Heart right ventricle (tissue), 16 donors: ENCODE data around the gene KREMEN1. TPM values are rescaled to one million over a fixed set of nuclear protein-coding genes. Genes with fewer than 3 reads are reported as not detected.

ENCODE experiments used
- ATAC-seq, 8 donors: fragments of 200-7000 bp; cut with Tn5 transposase; one replicate each; pipeline ENCODE4 v1.9.1; 2020; ENCODE audit warnings: mild to moderate bottlenecking in 8 of 8, moderate library complexity in 8 of 8, moderate number of reproducible peaks in 1 of 8
- DNase-seq, 2 donors: peaks; one replicate each; pipeline ENCODE4 v3.0.0-alpha.2; 2020
- H3K27ac ChIP-seq, 10 donors: fragments of 200-600 bp; sonication (generic) in 2 of 10; one replicate each; pipeline versions ENCODE4 v1.5.0 to v1.8.0; 2020 to 2022; ENCODE audit warnings: mild to moderate bottlenecking in 3 of 10
- H3K27me3 ChIP-seq, 7 donors: fragments of 200-600 bp; one replicate each; pipeline ENCODE4 v1.8.0; 2021 to 2022; ENCODE audit warnings: mild to moderate bottlenecking in 2 of 7
- H3K36me3 ChIP-seq, 9 donors: fragments of 200-600 bp; sonication (generic) in 1 of 9; one replicate each; pipeline versions ENCODE4 v1.5.0 to v1.8.0; 2020 to 2022; ENCODE audit warnings: mild to moderate bottlenecking in 2 of 9
- H3K4me1 ChIP-seq, 9 donors: fragments of 200-600 bp; sonication (generic) in 1 of 9; one replicate each; pipeline versions ENCODE4 v1.5.0 to v1.8.0; 2020 to 2022; ENCODE audit warnings: mild to moderate bottlenecking in 4 of 9
- H3K4me3 ChIP-seq, 10 donors: fragments of 200-600 bp; sonication (generic) in 2 of 10; one replicate each; pipeline versions ENCODE4 v1.5.0 to v1.8.0; 2020 to 2022; ENCODE audit warnings: mild to moderate bottlenecking in 7 of 10, moderate library complexity in 2 of 10
- H3K9me3 ChIP-seq, 11 donors: fragments of 200-600 bp in 10 of 11; sonication (generic) in 2 of 11; one replicate each; pipeline versions ENCODE4 v1.5.0 to v1.8.0; 2013 to 2022; ENCODE audit warnings: mild to moderate bottlenecking in 2 of 11, control low read depth in 1 of 11, moderate library complexity in 1 of 11
- CTCF ChIP-seq, 9 donors: fragments of 200-600 bp; sonication (generic) in 2 of 9; IDR thresholded peaks; one replicate each; pipeline versions ENCODE4 v1.5.0 to v1.8.0; 2021 to 2022; ENCODE audit warnings: antibody characterized with exemption in 9 of 9, mild to moderate bottlenecking in 5 of 9, moderate library complexity in 1 of 9
- WGBS, 2 donors: extraction: QIAGEN DNeasy Blood & Tissue Kit; methylation state at CpG; one replicate each; pipeline ENCODE4 v1.1.7; 2013; ENCODE audit warnings: inconsistent platforms in 1 of 2; 5-methylcytosine and 5-hydroxymethylcytosine counted together
- intact Hi-C, 10 donors: fragments of 100-400 bp; cut with DNase I; formaldehyde crosslinking; loops; one replicate each; pipeline versions ENCODE4 v1.11.1 to v1.14.2; 2022
- polyA plus RNA-seq, 2 donors: library from polyadenylated mRNA; stranded (reverse); fragments of 200-250 nt; gene quantifications; one replicate each; pipeline ENCODE4 v1.2.3, GENCODE V29; 2013
- total RNA-seq, 10 donors: library from RNA; stranded (reverse); fragmentation: NEBNext Ultra II Directional in 3 of 10; extraction: Animal tissue kit (Norgen Biotek cat#: 25700) in 3 of 10; gene quantifications; one replicate each; pipeline versions ENCODE4 v1.2.1 to v1.2.4, GENCODE V29; 2021 to 2023
- donor health status: Arrhythmogenic right ventricular cardiomyopathy.
- donor health status: ischemic (EF 13 %, LVEDD 7.1; RV severe dilation, severe dysfunction).
- donor health status: healthy with polysubstance abuse.
- donor health status: DM: no; HTN: yes; CAD: no.
- donor health status: DM: no; HTN: no; CAD: no.
- donor health status: ischemic (EF 25% LVEDD 6.9; RV normal size, moderate dysfunction).
- donor health status: ischemic (EF 25% LVEDD 5.7; RV mildly dilated, moderate dysfunction).
- donor health status: healthy.
- donor health status: DM: yes; HTN: yes; CAD: no.
- donor health status: Ischemic cardiomyopathy.
- donor health status: ischemic (EF 35%, LVEDD 5.7; RV mildly dilated, moderate dysfunction).
- donor health status: nonischemic (EF 11% LVEDD 7.7; RV severe dilation, severe dysfunction).
- donor health status: DM: yes; HTN: yes; CAD: no.
- donor health status: PGD.
- donor health status: ischemic (EF 29% LVEDD 5.4; RV normal size, mild dysfunction).
- donor health status: nonischemic (EF 23%, LVEDD 6.1; RV moderate dilation, normal function).

Gene KREMEN1
- total and polyA plus RNA-seq, 12 donors: 7.4 to 46.3 (median 36.5) TPM

- intact Hi-C loops: loop anchor here in 3 of 10 donors (2.0 to 10.0 kb wide), 5 partner anchors 113 to 1007 kb away; no protein-coding TSS in a partner anchor
- Histone ChIP-seq H3K27ac (peak overlapping the region; percentile 29 to 84 (median 76)), H3K4me3 (peak overlapping the region in 9 of 10 donors; percentile 24 to 58 (median 55)), H3K9me3 (no peaks in the 10 kb centered on the region), H3K27me3 (peaks cover 0 to 26% (median 0%) of the 10 kb centered on the region in 7 donors), H3K36me3 (no peaks in the 10 kb centered on the region), H3K4me1 (peaks cover 6 to 34% (median 20%) of the 10 kb centered on the region in 9 donors)
- DNase-seq (peak; percentile 22 to 52), ATAC-seq (peak; percentile 77 to 90 (median 86))
- WGBS, 2 donors: 48 to 53% methylated on average over 18 of the region's 18 CpGs
- TF ChIP-seq CTCF (IDR thresholded peaks at IDR 0.05): peak in 1 of 9 donors; percentile 8
These were observed 41.4 kb upstream of the KREMEN1 start for GRCh38 chr22:29031227-29032011.

GRCh38 chr22:29032014-29032475 lies 40.8 kb upstream of the KREMEN1 start:
- H3K36me3 ChIP-seq: no peaks in the 10 kb centered on the region
- H3K9me3 ChIP-seq: no peaks in the 10 kb centered on the region
- peak overlapping the region in 2 of 10 donors; percentile 15 to 57 for H3K4me3 ChIP-seq
- 83 to 84% methylated on average over 8 of the region's 8 CpGs for WGBS, 2 donors
- peak overlapping the region in 9 of 10 donors; percentile 52 to 84 (median 76) for H3K27ac ChIP-seq
- intact Hi-C loops: loop anchor here in 2 of 10 donors (5.0 to 10.0 kb wide), 4 partner anchors 115 to 1007 kb away; no protein-coding TSS in a partner anchor
- ATAC-seq (peak in 1 of 8 donors; percentile 2), DNase-seq (no peak)
- no peak for TF ChIP-seq CTCF (IDR thresholded peaks at IDR 0.05)
- peaks cover 6 to 34% (median 20%) of the 10 kb centered on the region in 9 donors for H3K4me1 ChIP-seq
- peaks cover 0 to 26% (median 0%) of the 10 kb centered on the region in 7 donors for H3K27me3 ChIP-seq

GRCh38 chr22:29032584-29032983 lies 40.3 kb upstream of the KREMEN1 start:
- TF ChIP-seq CTCF (IDR thresholded peaks at IDR 0.05): no peak
- Histone ChIP-seq H3K36me3 (no peaks in the 10 kb centered on the region), H3K27ac (peak overlapping the region in 7 of 10 donors; percentile 59 to 84 (median 78)), H3K4me3 (no peak overlapping the region), H3K27me3 (peaks cover 0 to 26% (median 0%) of the 10 kb centered on the region in 7 donors), H3K4me1 (peaks cover 6 to 34% (median 20%) of the 10 kb centered on the region in 9 donors), H3K9me3 (no peaks in the 10 kb centered on the region)
- intact Hi-C loops: loop anchor here in 2 of 10 donors (5.0 to 10.0 kb wide), 4 partner anchors 115 to 1008 kb away; no protein-coding TSS in a partner anchor
- DNase-seq: no peak
- ATAC-seq: no peak
- WGBS, 2 donors: 79 to 80% methylated on average over 2 of the region's 2 CpGs

GRCh38 chr22:29037340-29037932 lies 35.4 kb upstream of the KREMEN1 start:
- H3K9me3 ChIP-seq: no peaks in the 10 kb centered on the region
- intact Hi-C loops: loop anchor here in 3 of 10 donors (5.0 to 10.0 kb wide), 4 partner anchors 207 to 1013 kb away; no protein-coding TSS in a partner anchor
- H3K27me3 ChIP-seq: no peaks in the 10 kb centered on the region
- no peak overlapping the region for H3K27ac ChIP-seq
- DNase-seq (no peak), ATAC-seq (no peak)
- WGBS, 2 donors: 77 to 78% methylated on average over 4 of the region's 4 CpGs
- no peak overlapping the region for H3K4me3 ChIP-seq
- H3K4me1 ChIP-seq: peaks cover 0 to 19% (median 5%) of the 10 kb centered on the region in 9 donors
- no peaks in the 10 kb centered on the region for H3K36me3 ChIP-seq
- no peak for TF ChIP-seq CTCF (IDR thresholded peaks at IDR 0.05)
